ENCODE results near the gene TRIM41. TPM values are rescaled to one million over a fixed set of nuclear protein-coding genes. Genes with fewer than 3 reads are reported as not detected.
"Not testable (repeated sequence)": the region's sequence is repeated elsewhere in the genome, so short reads cannot be mapped to it uniquely, and the experiment has no call there.

Gene TRIM41
- 12.4 and 15.9 TPM in 2 replicates for total RNA-seq

- peaks cover 37% of the 10 kb centered on the region for H3K79me2 ChIP-seq (ENCODE audit: insufficient read depth, low read length)
- H2AFZ ChIP-seq (ENCODE audit: low read length): peak within 1 kb of the TSS; percentile 90
- H3K27ac ChIP-seq (ENCODE audit: low read depth, low read length): peak within 1 kb of the TSS; percentile 98
- H3K27me3 ChIP-seq (ENCODE audit: insufficient read depth, low read length): no peaks in the 10 kb centered on the region
- no peaks in the 10 kb centered on the region for H4K20me1 ChIP-seq (ENCODE audit: insufficient read depth, low read length)
- H3K4me3 ChIP-seq (ENCODE audit: insufficient read depth, low read length): peak within 1 kb of the TSS; percentile 95
- H3K9me3 ChIP-seq (ENCODE audit: low read depth, low read length): no peaks in the 10 kb centered on the region
- H3K4me2 ChIP-seq (ENCODE audit: insufficient read depth, low read length): peak within 1 kb of the TSS; percentile 97
- DNase-seq (ENCODE audit: insufficient read length, low spot score, missing footprints): peak; percentile 93
- TF ChIP-seq, protein P1, sequence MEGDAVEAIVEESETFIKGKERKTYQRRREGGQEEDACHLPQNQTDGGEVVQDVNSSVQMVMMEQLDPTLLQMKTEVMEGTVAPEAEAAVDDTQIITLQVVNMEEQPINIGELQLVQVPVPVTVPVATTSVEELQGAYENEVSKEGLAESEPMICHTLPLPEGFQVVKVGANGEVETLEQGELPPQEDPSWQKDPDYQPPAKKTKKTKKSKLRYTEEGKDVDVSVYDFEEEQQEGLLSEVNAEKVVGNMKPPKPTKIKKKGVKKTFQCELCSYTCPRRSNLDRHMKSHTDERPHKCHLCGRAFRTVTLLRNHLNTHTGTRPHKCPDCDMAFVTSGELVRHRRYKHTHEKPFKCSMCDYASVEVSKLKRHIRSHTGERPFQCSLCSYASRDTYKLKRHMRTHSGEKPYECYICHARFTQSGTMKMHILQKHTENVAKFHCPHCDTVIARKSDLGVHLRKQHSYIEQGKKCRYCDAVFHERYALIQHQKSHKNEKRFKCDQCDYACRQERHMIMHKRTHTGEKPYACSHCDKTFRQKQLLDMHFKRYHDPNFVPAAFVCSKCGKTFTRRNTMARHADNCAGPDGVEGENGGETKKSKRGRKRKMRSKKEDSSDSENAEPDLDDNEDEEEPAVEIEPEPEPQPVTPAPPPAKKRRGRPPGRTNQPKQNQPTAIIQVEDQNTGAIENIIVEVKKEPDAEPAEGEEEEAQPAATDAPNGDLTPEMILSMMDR (IDR thresholded peaks at IDR 0.05; ENCODE audit: extremely low read depth, low read depth, low read length): no peak
- peaks cover 12% of the 10 kb centered on the region for H3K36me3 ChIP-seq (ENCODE audit: insufficient read depth, low read length)
- H3K4me1 ChIP-seq (ENCODE audit: insufficient read depth, low read length): peaks cover 18% of the 10 kb centered on the region
These were observed at the start of gene TRIM41 for GRCh38 chr5:181223058-181223728. TSS of gene TRIM41 (plus strand) at chr5:181223281. CDS start at chr5:181224000, 719 bp downstream.

- H3K4me3 ChIP-seq (ENCODE audit: insufficient read depth, low read length): peak overlapping the region; percentile 31
These were observed 49.4 kb upstream of the TRIM41 start for GRCh38 chr5:181173420-181174342.

GRCh38 chr5:181176254-181176952, 46.7 kb upstream of the TRIM41 start:
- Histone ChIP-seq H3K4me3 (ENCODE audit: insufficient read depth, low read length) (no peak overlapping the region), H3K27ac (ENCODE audit: low read depth, low read length) (no peak overlapping the region), H3K9me3 (ENCODE audit: low read depth, low read length) (no peaks in the 10 kb centered on the region), H3K79me2 (ENCODE audit: insufficient read depth, low read length) (no peaks in the 10 kb centered on the region), H3K4me2 (ENCODE audit: insufficient read depth, low read length) (no peak overlapping the region), H2AFZ (ENCODE audit: low read length) (no peak overlapping the region), H3K27me3 (ENCODE audit: insufficient read depth, low read length) (no peaks in the 10 kb centered on the region), H3K36me3 (ENCODE audit: insufficient read depth, low read length) (no peaks in the 10 kb centered on the region), H4K20me1 (ENCODE audit: insufficient read depth, low read length) (no peaks in the 10 kb centered on the region), H3K4me1 (ENCODE audit: insufficient read depth, low read length) (peaks cover 1% of the 10 kb centered on the region)
- TF ChIP-seq, protein P1 (IDR thresholded peaks at IDR 0.05; ENCODE audit: extremely low read depth, low read depth, low read length): no peak
- no peak for DNase-seq (ENCODE audit: insufficient read length, low spot score, missing footprints)

More at GRCh38 chr5:181173420-181174342, 49.4 kb upstream of the TRIM41 start:
- Histone ChIP-seq H3K4me1 (ENCODE audit: insufficient read depth, low read length) (peaks cover 17% of the 10 kb centered on the region), H3K9me3 (ENCODE audit: low read depth, low read length) (no peaks in the 10 kb centered on the region), H4K20me1 (ENCODE audit: insufficient read depth, low read length) (no peaks in the 10 kb centered on the region), H3K27ac (ENCODE audit: low read depth, low read length) (no peak overlapping the region), H3K79me2 (ENCODE audit: insufficient read depth, low read length) (no peaks in the 10 kb centered on the region), H3K36me3 (ENCODE audit: insufficient read depth, low read length) (no peaks in the 10 kb centered on the region), H2AFZ (ENCODE audit: low read length) (no peak overlapping the region), H3K4me2 (ENCODE audit: insufficient read depth, low read length) (peak overlapping the region; percentile 58), H3K27me3 (ENCODE audit: insufficient read depth, low read length) (no peaks in the 10 kb centered on the region)
- peak; percentile 84 for DNase-seq (ENCODE audit: insufficient read length, low spot score, missing footprints)
- TF ChIP-seq, protein P1 (IDR thresholded peaks at IDR 0.05; ENCODE audit: extremely low read depth, low read depth, low read length): no peak

GRCh38 chr5:181177559-181177958, 45.5 kb upstream of the TRIM41 start:
- not testable (repeated sequence) for H3K79me2 ChIP-seq (ENCODE audit: insufficient read depth, low read length); H3K4me2 ChIP-seq (ENCODE audit: insufficient read depth, low read length); H2AFZ ChIP-seq (ENCODE audit: low read length); H3K4me3 ChIP-seq (ENCODE audit: insufficient read depth, low read length); H3K27ac ChIP-seq (ENCODE audit: low read depth, low read length); H3K4me1 ChIP-seq (ENCODE audit: insufficient read depth, low read length); H3K27me3 ChIP-seq (ENCODE audit: insufficient read depth, low read length); DNase-seq (ENCODE audit: insufficient read length, low spot score, missing footprints); H3K9me3 ChIP-seq (ENCODE audit: low read depth, low read length); H4K20me1 ChIP-seq (ENCODE audit: insufficient read depth, low read length); H3K36me3 ChIP-seq (ENCODE audit: insufficient read depth, low read length)
